Uterus (tissue), 4 donors: ENCODE data around the gene NDUFA8. TPM values are rescaled to one million over a fixed set of nuclear protein-coding genes. Genes with fewer than 3 reads are reported as not detected.

Source experiments
- DNase-seq, 2 donors: peaks; one replicate each; pipeline ENCODE4 v3.0.0-alpha.2; 2019 to 2020
- H3K27ac ChIP-seq, 2 donors: fragments of 200-600 bp; sonication (generic); 1 replicate in 1 of 2; 2 replicates in 1 of 2; pipeline ENCODE4 v1.5.1; 2016 to 2018
- H3K27me3 ChIP-seq, 2 donors: fragments of 200-600 bp; sonication (generic); one replicate each; pipeline ENCODE4 v1.5.1; 2018 to 2019; ENCODE audit warnings: control low read depth in 1 of 2
- H3K36me3 ChIP-seq, 2 donors: fragments of 200-600 bp; sonication (generic); one replicate each; pipeline ENCODE4 v1.5.1; 2019; ENCODE audit warnings: control low read depth in 1 of 2
- H3K4me1 ChIP-seq, 2 donors: fragments of 200-600 bp; sonication (generic); one replicate each; pipeline ENCODE4 v1.5.1; 2018 to 2019; ENCODE audit warnings: control low read depth in 1 of 2
- H3K4me3 ChIP-seq, 2 donors: fragments of 200-600 bp; sonication (generic); 1 replicate in 1 of 2; 2 replicates in 1 of 2; pipeline ENCODE4 v1.5.1; 2018 to 2019; ENCODE audit warnings: mild to moderate bottlenecking in 1 of 2
- H3K9me3 ChIP-seq, 2 donors: fragments of 200-600 bp; sonication (generic); one replicate each; pipeline ENCODE4 v1.5.1; 2019; ENCODE audit warnings: control low read depth in 1 of 2
- CTCF ChIP-seq, 4 experiments: fragments of 200-600 bp in 2 of 4; fragments of 450-650 bp in 2 of 4; sonication (generic) in 2 of 4; IDR thresholded peaks; one replicate each; pipeline ENCODE4 v1.5.1; 2016 to 2019; ENCODE audit warnings: antibody characterized with exemption in 4 of 4, mild to moderate bottlenecking in 2 of 4, moderate library complexity in 1 of 4
- POLR2A ChIP-seq, 2 donors: fragments of 450-650 bp; IDR thresholded peaks; one replicate each; pipeline ENCODE4 v1.6.1; 2016; ENCODE audit warnings: antibody characterized with exemption in 2 of 2, mild to moderate bottlenecking in 1 of 2, moderate library complexity in 1 of 2
- intact Hi-C: fragments of 100-400 bp; cut with DNase I; formaldehyde crosslinking; loops from one replicate; pipeline ENCODE4 v1.15.1; 2023; ENCODE audit warnings: low total_unique reads
- total RNA-seq, 4 donors: library from RNA; depleted of rRNA in 3 of 4; stranded (reverse); fragments of >200 nt in 3 of 4; gene quantifications; one replicate each; pipeline versions ENCODE4 v1.1.0 to v1.2.4, GENCODE V29; 2014 to 2023
- donor health status: DM: yes; HTN: yes; CAD: no.

Gene NDUFA8
- total RNA-seq, 4 donors from 2014 or later = 22.8 to 39.2 (median 31.4) TPM

- Histone ChIP-seq H3K27me3 (no peaks in the 10 kb centered on the region), H3K4me3 (no peak overlapping the region), H3K36me3 (no peaks in the 10 kb centered on the region), H3K4me1 (no peaks in the 10 kb centered on the region), H3K27ac (no peak overlapping the region), H3K9me3 (no peaks in the 10 kb centered on the region)
- intact Hi-C loops = no loop called here
- TF ChIP-seq CTCF (IDR thresholded peaks at IDR 0.05) = no peak
- TF ChIP-seq POLR2A (IDR thresholded peaks at IDR 0.05) = no peak
- DNase-seq = no peak
These were observed 49.3 kb downstream of the NDUFA8 start for GRCh38 chr9:122110100-122110833.

DNA sequence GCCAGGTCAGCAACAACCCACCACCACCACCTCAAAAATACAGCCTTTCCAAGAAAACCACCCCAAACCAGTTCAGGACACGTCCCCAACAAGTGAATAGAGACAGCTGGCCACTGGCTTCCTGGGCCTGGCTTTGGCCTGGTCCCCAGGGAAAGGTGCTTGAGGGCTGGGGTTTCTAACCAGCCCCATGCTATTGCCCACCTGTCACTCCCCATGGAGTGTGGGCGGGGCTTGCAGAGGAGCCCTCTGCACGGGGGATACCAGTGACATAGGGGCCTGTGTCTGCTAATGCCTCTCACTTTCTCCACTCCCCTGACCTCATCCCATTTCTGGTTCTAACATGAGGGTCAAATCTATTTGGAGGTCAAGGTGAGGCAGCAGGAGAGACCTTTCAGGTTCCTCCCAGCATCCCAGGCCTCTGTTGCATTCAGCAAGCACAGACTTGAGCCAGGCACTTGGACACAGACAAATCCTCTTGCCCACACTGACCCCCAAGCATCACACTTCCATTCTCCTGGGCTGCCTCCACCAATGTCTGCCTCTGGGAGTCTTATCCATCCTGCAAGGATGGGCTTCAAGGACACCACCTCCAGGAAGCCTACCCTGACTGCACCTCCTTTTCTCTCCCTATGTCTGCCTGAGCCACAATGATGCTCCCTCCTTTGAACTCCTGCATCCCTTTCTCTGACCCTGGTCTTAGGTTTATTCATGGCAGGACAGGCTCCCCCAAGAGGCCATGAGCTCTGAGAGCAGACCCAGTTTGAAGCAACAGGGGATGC is 50.4 kb downstream of the NDUFA8 start:
- peak overlapping the region in 1 of 2 donors; percentile 62 for H3K27ac ChIP-seq
- no peak for DNase-seq

DNA sequence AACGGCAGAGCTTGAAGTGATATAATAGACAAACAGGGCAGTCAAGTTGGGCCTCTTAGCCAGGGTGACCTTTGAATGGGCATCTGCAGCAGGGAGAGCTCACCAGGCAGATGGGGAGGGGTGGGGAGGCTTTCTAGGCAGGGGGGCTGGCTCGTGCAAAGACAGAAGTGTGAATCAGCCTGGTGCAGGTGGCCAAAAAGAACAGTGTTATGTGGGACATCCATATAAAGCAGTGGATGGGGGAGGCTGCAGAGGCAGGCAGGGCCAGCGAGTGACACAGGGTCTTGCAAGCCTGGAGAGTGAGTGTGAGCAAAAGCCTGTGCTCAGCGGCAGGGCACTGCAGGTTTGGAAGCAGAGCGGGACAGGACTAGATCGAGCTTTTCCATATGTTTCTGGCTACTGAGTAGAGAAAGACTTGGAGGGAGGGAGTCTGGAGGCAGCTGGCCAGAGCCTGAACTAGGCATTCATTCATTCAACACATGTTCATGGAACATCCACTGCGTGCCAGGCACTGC is 52.2 kb downstream of the NDUFA8 start:
- intact Hi-C loops = no loop called here
- no peaks in the 10 kb centered on the region for H3K4me1 ChIP-seq
- no peaks in the 10 kb centered on the region for H3K9me3 ChIP-seq
- TF ChIP-seq CTCF (IDR thresholded peaks at IDR 0.05) (no peak), POLR2A (IDR thresholded peaks at IDR 0.05) (no peak)
- H3K36me3 ChIP-seq = no peaks in the 10 kb centered on the region
- no peak overlapping the region for H3K4me3 ChIP-seq
- H3K27ac ChIP-seq = peak overlapping the region; percentile 37 to 62
- H3K27me3 ChIP-seq = no peaks in the 10 kb centered on the region
- peak; percentile 45 to 71 for DNase-seq

More for the DNA sequence above, 50.4 kb downstream of the NDUFA8 start:
- TF ChIP-seq CTCF (IDR thresholded peaks at IDR 0.05) (no peak), POLR2A (IDR thresholded peaks at IDR 0.05) (no peak)
- no peaks in the 10 kb centered on the region for H3K36me3 ChIP-seq
- intact Hi-C loops = no loop called here
- no peaks in the 10 kb centered on the region for H3K4me1 ChIP-seq
- H3K4me3 ChIP-seq = no peak overlapping the region
- no peaks in the 10 kb centered on the region for H3K27me3 ChIP-seq
- H3K9me3 ChIP-seq = no peaks in the 10 kb centered on the region

DNA sequence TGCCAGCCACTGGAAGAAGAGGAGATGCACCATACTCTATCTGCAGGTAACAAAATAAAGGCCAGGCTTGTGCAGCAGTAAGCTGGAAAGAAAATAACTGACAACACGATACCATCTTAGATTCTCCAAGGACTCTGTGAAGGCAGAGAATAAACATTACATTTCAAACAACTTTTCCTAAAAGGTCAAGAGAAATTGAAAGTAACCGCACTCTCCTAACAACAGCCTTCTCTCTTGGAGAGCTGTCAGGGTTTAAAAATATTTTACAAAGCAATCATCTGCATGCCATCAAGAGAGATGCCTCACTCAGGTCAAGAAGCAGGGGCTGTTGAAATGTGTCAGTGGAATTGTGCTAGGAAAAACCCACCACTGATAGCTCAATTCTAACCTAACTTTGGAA is 53.0 kb downstream of the NDUFA8 start:
- intact Hi-C loops = no loop called here
- H3K4me1 ChIP-seq = no peaks in the 10 kb centered on the region
- peak overlapping the region; percentile 37 to 62 for H3K27ac ChIP-seq
- no peak for TF ChIP-seq CTCF (IDR thresholded peaks at IDR 0.05)
- no peak for TF ChIP-seq POLR2A (IDR thresholded peaks at IDR 0.05)
- no peaks in the 10 kb centered on the region for H3K27me3 ChIP-seq
- DNase-seq = no peak
- no peaks in the 10 kb centered on the region for H3K9me3 ChIP-seq
- H3K36me3 ChIP-seq = no peaks in the 10 kb centered on the region
- H3K4me3 ChIP-seq = no peak overlapping the region

DNA sequence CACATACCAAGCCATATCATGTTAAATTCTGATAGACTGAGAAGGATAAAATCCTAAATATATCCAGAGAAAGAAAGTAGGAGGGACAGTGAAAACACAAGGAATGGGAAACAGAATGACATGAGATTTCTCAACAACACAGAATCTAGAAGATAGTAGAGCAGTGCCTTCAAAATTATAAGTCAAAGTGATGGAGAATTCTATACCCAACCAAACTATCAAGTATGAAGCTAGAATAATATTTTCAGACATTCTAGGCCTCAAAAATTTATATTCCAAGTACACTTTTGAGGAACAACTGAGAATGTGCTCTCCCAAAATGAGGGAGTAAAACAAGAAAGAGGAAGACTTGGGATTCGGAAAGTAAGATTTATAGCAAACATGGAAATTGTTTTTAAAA is 55.6 kb downstream of the NDUFA8 start:
- TF ChIP-seq CTCF (IDR thresholded peaks at IDR 0.05) (no peak), POLR2A (IDR thresholded peaks at IDR 0.05) (no peak)
- no peak overlapping the region for H3K4me3 ChIP-seq
- H3K4me1 ChIP-seq = no peaks in the 10 kb centered on the region
- H3K27me3 ChIP-seq = no peaks in the 10 kb centered on the region
- H3K36me3 ChIP-seq = no peaks in the 10 kb centered on the region
- DNase-seq = no peak
- H3K9me3 ChIP-seq = no peaks in the 10 kb centered on the region
- H3K27ac ChIP-seq = no peak overlapping the region
- intact Hi-C loops = no loop called here
